Fibroblast of mammary gland (primary cell): Measurements from ENCODE around the gene TNS1.

Experiments used
- DNase-seq: peaks from one replicate; pipeline ENCODE4 v3.0.0-alpha.2; 2010; ENCODE audit warnings: low read depth
- H3K4me3 ChIP-seq: 2 replicates; pipeline ENCODE4 v1.5.1; 2011; ENCODE audit warnings: low read depth, mild to moderate bottlenecking, low read length, moderate library complexity; ENCODE audit not compliant: control insufficient read depth
- TF ChIP-seq, protein P1 (sequence below): conservative IDR thresholded peaks from 2 replicates; pipeline ENCODE4 v1.5.1; 2011; ENCODE audit warnings: low read depth, low read length, inconsistent platforms; ENCODE audit not compliant: control insufficient read depth, insufficient read depth

TNS1 gene

DNA sequence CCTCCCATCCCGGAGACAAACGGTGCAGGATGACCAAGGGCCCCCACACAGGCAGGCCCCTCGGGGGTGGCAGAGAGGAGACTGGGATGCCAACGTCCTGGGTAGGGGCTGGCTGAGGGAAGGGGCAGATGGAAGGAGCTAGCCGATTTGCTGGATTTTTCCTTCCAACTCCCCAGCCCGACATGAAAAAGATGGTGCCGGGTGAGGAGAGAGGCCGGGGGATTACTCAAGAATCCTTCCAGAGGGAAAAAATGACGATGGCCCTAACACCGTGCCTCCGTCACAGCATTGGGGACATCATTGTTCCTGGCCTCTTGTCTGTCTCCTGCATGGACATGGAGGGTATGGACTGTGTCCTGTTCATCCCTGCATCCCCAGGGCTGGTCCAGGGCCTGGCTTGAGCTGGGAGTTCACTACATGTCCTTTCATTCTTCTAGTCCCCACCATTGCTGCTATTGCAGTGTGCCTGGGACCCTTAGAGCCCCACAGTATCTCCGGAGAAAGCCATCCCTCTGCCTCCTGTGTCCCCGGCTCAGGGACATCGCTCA, 217.7 kb downstream of the TNS1 start:
- TF ChIP-seq, protein P1, sequence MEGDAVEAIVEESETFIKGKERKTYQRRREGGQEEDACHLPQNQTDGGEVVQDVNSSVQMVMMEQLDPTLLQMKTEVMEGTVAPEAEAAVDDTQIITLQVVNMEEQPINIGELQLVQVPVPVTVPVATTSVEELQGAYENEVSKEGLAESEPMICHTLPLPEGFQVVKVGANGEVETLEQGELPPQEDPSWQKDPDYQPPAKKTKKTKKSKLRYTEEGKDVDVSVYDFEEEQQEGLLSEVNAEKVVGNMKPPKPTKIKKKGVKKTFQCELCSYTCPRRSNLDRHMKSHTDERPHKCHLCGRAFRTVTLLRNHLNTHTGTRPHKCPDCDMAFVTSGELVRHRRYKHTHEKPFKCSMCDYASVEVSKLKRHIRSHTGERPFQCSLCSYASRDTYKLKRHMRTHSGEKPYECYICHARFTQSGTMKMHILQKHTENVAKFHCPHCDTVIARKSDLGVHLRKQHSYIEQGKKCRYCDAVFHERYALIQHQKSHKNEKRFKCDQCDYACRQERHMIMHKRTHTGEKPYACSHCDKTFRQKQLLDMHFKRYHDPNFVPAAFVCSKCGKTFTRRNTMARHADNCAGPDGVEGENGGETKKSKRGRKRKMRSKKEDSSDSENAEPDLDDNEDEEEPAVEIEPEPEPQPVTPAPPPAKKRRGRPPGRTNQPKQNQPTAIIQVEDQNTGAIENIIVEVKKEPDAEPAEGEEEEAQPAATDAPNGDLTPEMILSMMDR, result no peak
- no peak for DNase-seq
- no peak overlapping the region for H3K4me3 ChIP-seq

DNA sequence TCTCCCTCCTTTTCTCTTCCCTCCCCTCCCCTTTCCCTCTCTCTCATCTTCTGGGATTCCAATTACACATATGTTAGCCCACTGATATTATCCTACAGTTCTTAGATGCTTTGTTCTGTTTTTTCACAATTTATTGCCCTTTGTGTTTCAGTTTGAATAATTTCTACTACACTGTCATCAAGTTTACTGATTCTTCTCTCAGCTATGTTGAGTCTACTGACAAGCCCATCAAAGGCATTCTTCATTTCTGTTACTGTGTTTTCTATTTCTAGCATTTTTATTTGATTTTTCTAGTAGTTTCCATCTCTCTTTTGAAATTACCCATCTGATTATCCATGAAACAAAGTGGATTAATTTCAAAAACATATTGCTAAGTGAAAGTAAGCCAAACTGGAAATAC, 219.6 kb downstream of the TNS1 start:
- no peak overlapping the region for H3K4me3 ChIP-seq
- no peak for DNase-seq
- TF ChIP-seq, protein P1, result no peak

DNA sequence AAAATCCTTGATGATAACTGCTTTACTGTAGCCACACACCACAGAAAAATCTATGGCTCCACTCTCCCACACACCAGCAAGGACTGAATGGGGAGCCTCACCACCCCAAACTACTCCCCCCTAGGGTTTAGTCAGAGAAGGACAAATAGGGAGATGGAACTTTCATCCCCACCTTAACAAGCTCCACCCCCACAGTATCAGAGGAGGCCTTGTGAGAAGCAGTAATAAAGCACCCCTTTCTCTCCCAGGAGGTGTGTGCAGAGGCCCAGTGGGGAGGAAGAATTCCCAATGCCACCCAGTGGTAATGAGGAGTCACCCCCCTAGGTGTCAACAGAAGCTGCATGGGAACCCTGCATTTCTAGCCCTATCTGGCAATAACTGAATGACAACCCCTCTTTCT, 224.9 kb downstream of the TNS1 start:
- H3K4me3 ChIP-seq, result no peak overlapping the region
- TF ChIP-seq, protein P1, result no peak
- DNase-seq, result no peak

DNA sequence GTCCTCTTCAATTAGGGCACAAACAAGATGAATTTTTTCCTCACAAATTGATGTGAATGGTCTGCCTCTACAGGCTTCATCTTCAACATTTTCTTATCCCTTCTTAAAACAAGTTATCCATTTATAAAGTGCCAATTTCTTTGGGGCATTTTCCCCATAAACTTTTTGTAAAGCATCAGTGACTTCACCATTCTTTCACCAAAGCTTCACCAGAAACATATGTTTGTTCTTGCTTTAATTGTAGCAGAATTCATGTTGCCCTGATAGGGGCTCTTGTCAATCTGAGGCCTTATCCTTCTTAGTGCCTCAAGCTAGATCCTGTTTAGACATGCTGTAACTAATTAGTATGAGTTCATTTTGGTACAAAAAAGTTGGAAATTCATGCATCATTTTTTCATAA, 226.2 kb downstream of the TNS1 start:
- H3K4me3 ChIP-seq, result no peak overlapping the region
- DNase-seq, result no peak
- TF ChIP-seq, protein P1, result no peak

DNA sequence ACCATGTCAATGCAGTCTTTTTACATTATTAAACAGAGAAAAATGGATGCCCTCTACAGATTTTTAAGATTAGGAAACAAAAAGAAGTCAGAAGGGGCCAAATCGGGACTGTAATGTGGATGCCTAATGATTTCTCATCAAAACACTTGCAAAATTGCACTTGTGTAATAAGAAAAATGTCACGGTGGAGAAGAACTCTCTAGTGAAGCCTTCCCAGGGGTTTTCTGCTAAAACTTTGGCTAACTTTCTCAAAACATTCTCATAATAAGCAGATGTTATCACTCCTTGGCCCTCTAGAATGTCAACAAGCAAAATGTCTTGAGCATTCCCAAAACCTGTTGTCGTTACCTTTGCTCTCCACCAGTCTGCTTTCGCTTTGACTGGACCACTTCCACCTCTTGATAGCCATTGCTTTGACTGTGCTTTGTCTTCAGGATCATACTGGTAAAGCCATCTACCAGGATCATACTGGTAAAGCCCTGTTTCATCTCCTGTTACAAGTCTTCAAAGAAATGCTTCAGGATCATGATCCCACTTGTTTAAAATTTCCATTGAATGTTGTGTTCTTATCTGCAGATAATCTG, 226.8 kb downstream of the TNS1 start:
- TF ChIP-seq, protein P1, result no peak
- DNase-seq, result no peak

GRCh38 chr2:217774232-217774631, 228.6 kb downstream of the TNS1 start:
- no peak for DNase-seq
- TF ChIP-seq, protein P1, result no peak
- no peak overlapping the region for H3K4me3 ChIP-seq

More for the DNA sequence above, 226.8 kb downstream of the TNS1 start:
- no peak overlapping the region for H3K4me3 ChIP-seq
